ENCODE measurements around the gene CUX1.
"Not testable (repeated sequence)": the region's sequence is repeated elsewhere in the genome, so short reads cannot be mapped to it uniquely, and the experiment has no call there.

CUX1 gene

DNA sequence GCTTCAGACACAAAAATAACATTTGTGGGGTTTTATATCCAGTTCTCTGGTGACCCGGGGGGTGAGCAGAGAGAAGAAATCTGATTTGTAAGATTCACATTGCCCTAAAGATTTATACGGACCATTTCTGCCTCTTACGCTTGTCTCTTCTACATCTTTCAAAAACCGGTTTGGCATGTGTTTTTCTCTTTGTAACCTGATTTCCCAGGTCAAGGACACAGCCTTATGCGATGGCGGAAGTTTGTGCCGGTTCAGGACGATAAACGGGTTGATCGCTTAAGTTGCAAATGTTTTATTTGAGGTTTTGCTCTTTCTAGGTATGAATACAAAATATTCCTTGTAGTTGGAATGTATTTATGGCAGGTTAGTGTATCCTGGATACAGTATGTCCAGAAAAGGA, 407.6 kb downstream of the CUX1 start:
- no peak for DNase-seq (ENCODE audit: insufficient read length, low spot score)
- FAIRE-seq = no peak
- TF ChIP-seq PAX5 (IDR thresholded peaks at IDR 0.05; ENCODE audit: insufficient read depth, low read length, severe bottlenecking) = no peak
- TF ChIP-seq POU2F2 (IDR thresholded peaks at IDR 0.05; ENCODE audit: low read depth, low read length) = no peak
- no peak for TF ChIP-seq SPI1 (IDR thresholded peaks at IDR 0.05; ENCODE audit: low read depth, low read length)
- TF ChIP-seq POLR2A (IDR thresholded peaks at IDR 0.05; ENCODE audit: low read depth, low read length) = no peak
- no peak for TF ChIP-seq POLR2AphosphoS5 (IDR thresholded peaks at IDR 0.05; ENCODE audit: low read depth, low read length)
- TF ChIP-seq TAF1 (IDR thresholded peaks at IDR 0.05; ENCODE audit: low read depth, low read length) = no peak

DNA sequence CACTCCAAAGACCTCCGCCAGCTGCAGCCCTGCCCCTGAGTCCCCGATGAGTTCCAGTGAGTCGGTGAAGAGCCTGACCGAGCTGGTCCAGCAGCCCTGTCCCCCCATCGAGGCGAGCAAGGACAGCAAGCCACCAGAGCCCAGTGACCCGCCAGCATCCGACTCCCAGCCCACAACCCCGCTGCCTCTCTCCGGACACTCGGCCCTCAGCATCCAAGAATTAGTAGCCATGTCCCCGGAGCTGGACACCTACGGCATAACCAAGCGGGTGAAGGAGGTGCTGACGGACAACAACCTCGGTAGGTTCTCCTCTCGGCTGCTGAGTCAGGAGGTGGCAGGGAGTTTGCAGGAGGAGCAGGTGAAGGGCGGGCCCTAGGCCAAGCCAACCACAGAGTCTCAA, 409.9 kb downstream of the CUX1 start:
- no peak for DNase-seq (ENCODE audit: insufficient read length, low spot score)
- no peak for FAIRE-seq

DNA sequence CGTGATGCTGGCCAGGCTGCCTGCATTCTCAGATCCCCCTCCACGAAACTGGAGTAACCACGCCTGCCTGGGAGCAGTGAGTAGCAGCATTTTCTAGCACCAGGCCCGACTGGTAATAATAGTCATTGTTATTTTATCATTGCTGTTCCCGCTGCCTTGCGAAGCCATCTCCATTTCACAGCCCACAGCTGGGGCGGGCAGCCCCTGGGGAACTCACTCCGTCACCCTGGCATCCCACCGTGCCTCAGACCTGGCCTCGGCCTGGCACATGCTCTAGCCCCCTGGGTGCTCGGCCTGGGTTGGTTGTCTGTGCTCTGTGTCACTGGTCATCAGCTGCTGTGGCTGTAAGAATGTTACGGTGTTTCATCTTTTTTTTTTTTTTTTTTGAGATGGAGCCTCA, 411.5 kb downstream of the CUX1 start:
- TF ChIP-seq POU2F2 (IDR thresholded peaks at IDR 0.05; ENCODE audit: low read depth, low read length) (no peak), POLR2A (IDR thresholded peaks at IDR 0.05; ENCODE audit: low read depth, low read length) (no peak), POLR2AphosphoS5 (IDR thresholded peaks at IDR 0.05; ENCODE audit: low read depth, low read length) (no peak), PAX5 (IDR thresholded peaks at IDR 0.05; ENCODE audit: insufficient read depth, low read length, severe bottlenecking) (no peak)
- FAIRE-seq (no peak), DNase-seq (ENCODE audit: insufficient read length, low spot score) (no peak)

More for the DNA sequence above, 409.9 kb downstream of the CUX1 start:
- TF ChIP-seq PAX5 (IDR thresholded peaks at IDR 0.05; ENCODE audit: insufficient read depth, low read length, severe bottlenecking) = no peak
- no peak for TF ChIP-seq POLR2A (IDR thresholded peaks at IDR 0.05; ENCODE audit: low read depth, low read length)
- no peak for TF ChIP-seq POU2F2 (IDR thresholded peaks at IDR 0.05; ENCODE audit: low read depth, low read length)
- no peak for TF ChIP-seq TAF1 (IDR thresholded peaks at IDR 0.05; ENCODE audit: low read depth, low read length)
- TF ChIP-seq POLR2AphosphoS5 (IDR thresholded peaks at IDR 0.05; ENCODE audit: low read depth, low read length) = no peak
- no peak for TF ChIP-seq SPI1 (IDR thresholded peaks at IDR 0.05; ENCODE audit: low read depth, low read length)

DNA sequence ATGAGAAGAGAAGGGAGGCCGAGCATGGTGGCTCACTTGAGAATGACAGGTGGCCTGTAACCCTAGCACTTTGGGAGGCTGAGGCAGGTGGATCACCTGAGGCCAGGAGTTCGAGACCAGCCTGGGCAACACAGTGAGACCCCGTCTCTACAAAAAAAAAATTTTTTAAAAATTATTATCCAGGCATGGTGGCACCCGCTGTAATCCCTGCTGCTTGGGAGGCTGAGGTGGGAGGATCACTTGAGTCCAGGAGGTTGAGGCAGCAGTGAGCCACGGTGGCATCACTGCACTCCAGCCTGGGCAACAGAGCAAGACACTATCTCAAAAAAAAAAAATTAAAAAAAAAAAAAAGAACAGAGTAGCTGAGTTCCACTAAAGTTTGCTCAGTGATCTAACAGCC, 412.7 kb downstream of the CUX1 start:
- DNase-seq (ENCODE audit: insufficient read length, low spot score); FAIRE-seq: not testable (repeated sequence)

DNA sequence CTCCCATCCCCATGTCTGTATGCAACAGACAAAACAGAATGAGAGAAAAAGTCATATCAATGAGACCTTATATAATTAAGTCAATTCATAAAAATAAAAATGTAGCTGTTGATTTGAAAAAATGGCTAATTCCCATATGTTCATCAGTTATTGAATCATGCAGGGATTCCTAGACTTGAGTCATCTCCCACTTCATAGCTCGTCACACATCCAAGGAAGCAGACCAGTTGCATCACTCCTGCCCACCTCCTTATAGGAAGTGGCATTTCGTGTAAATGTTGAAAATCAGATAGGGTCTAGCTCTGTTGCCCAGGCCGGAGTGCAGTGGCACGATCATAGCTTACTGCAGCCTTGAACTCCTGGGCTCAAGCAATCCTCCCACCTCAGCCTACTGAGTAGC, 413.2 kb downstream of the CUX1 start:
- FAIRE-seq (no peak), DNase-seq (ENCODE audit: insufficient read length, low spot score) (no peak)
- TF ChIP-seq TAF1 (IDR thresholded peaks at IDR 0.05; ENCODE audit: low read depth, low read length) (no peak), PAX5 (IDR thresholded peaks at IDR 0.05; ENCODE audit: insufficient read depth, low read length, severe bottlenecking) (no peak), POLR2A (IDR thresholded peaks at IDR 0.05; ENCODE audit: low read depth, low read length) (no peak), POU2F2 (IDR thresholded peaks at IDR 0.05; ENCODE audit: low read depth, low read length) (no peak), SPI1 (IDR thresholded peaks at IDR 0.05; ENCODE audit: low read depth, low read length) (no peak), POLR2AphosphoS5 (IDR thresholded peaks at IDR 0.05; ENCODE audit: low read depth, low read length) (no peak)

DNA sequence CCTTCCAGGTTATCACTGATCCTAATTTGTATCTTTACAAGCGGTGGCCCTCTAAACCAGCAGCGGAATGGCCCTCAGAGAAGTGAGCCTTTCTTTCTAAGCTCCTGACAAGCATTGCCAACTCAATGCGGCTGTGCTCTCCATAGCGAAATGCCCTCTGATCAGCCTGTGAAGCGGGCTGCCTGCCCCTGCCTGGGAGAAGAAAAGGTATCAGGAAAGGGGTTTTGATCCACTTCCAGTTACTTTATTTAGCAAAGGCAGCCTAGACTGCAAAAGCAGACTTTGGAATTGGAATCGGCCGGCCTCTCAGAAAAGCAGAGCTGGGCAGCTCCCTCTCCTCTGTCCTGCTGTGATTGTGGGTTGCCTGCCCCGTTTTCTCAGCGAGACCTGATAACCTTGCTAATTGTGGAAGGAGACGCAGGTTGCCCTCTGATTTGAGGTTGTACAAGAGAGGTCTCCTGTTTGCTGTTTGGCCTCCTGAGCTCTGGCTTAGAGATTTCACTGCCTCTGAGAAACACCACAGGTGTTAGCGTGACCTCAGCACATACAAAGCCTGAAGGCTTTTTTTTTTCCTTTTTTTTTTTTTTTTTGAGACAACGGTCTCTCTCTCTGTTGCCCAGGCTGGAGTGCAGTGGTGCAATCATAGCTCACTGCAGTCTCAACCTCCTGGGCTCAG, 415.3 kb downstream of the CUX1 start:
- no peak for DNase-seq (ENCODE audit: insufficient read length, low spot score)
- no peak for FAIRE-seq
- no peak for TF ChIP-seq POLR2A (IDR thresholded peaks at IDR 0.05; ENCODE audit: low read depth, low read length)
- TF ChIP-seq TAF1 (IDR thresholded peaks at IDR 0.05; ENCODE audit: low read depth, low read length) = no peak
- no peak for TF ChIP-seq POLR2AphosphoS5 (IDR thresholded peaks at IDR 0.05; ENCODE audit: low read depth, low read length)
- TF ChIP-seq SPI1 (IDR thresholded peaks at IDR 0.05; ENCODE audit: low read depth, low read length) = no peak
- TF ChIP-seq PAX5 (IDR thresholded peaks at IDR 0.05; ENCODE audit: insufficient read depth, low read length, severe bottlenecking) = no peak
- no peak for TF ChIP-seq POU2F2 (IDR thresholded peaks at IDR 0.05; ENCODE audit: low read depth, low read length)

DNA sequence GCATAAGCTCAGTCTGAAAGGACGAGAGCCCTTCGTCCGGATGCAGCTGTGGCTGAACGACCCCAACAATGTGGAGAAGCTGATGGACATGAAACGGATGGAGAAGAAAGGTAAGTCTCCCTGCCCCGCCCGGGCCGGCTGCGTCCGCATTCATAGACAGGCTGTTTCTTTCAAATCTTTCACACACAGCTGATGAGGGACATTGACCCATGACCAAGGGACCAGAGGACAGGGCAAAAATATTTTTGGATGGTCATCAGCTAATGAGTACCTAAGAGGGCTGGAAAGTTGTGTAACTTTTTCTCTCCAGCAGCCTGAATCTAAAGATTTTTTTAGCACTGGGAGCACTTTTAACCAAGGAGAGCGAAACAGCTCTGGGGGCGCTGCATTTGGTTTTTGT, 416.7 kb downstream of the CUX1 start:
- TF ChIP-seq POLR2AphosphoS5 (IDR thresholded peaks at IDR 0.05; ENCODE audit: low read depth, low read length) (no peak), POU2F2 (IDR thresholded peaks at IDR 0.05; ENCODE audit: low read depth, low read length) (no peak), POLR2A (IDR thresholded peaks at IDR 0.05; ENCODE audit: low read depth, low read length) (no peak), SPI1 (IDR thresholded peaks at IDR 0.05; ENCODE audit: low read depth, low read length) (no peak), PAX5 (IDR thresholded peaks at IDR 0.05; ENCODE audit: insufficient read depth, low read length, severe bottlenecking) (no peak), TAF1 (IDR thresholded peaks at IDR 0.05; ENCODE audit: low read depth, low read length) (no peak)
- FAIRE-seq = no peak
- no peak for DNase-seq (ENCODE audit: insufficient read length, low spot score)

DNA sequence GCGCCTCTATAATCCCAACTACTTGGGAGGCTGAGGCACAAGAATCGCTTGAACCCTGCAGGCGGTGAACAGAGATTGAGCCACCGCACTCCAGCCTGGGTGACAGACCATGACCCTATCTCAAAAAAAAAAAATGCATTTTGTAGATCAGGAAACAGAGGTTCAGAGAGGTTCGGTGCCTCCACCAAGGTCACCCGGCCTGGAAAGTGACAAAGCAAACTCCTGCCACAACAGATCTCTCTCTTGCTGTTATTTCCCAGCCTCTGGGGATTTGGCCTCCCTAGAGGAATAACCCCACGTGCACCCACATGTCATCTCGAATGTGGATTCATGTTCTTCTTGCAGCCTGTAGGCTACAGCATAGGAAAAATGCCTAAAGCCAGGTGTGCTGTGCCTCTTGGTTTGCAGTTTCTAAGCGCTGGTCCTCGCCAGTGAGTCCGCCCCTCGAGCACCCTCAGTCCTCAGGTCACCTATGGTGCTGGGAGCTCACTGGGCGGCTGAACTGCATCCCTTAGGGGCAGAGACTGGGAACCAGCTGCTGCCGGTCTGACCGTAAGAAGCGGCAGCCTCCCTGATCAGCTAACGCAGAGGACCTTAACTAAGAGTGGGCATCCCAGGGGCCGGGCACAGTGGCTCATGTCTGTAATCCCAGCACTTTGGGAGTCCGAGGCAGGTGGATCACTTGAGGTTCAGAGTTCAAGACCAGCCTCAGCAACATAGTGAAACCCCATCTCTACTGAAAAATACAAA, 417.6 kb downstream of the CUX1 start:
- TF ChIP-seq TAF1 (IDR thresholded peaks at IDR 0.05; ENCODE audit: low read depth, low read length) (no peak), PAX5 (IDR thresholded peaks at IDR 0.05; ENCODE audit: insufficient read depth, low read length, severe bottlenecking) (no peak), POU2F2 (IDR thresholded peaks at IDR 0.05; ENCODE audit: low read depth, low read length) (no peak), POLR2A (IDR thresholded peaks at IDR 0.05; ENCODE audit: low read depth, low read length) (no peak), POLR2AphosphoS5 (IDR thresholded peaks at IDR 0.05; ENCODE audit: low read depth, low read length) (no peak), SPI1 (IDR thresholded peaks at IDR 0.05; ENCODE audit: low read depth, low read length) (no peak)
- DNase-seq (ENCODE audit: insufficient read length, low spot score) = no peak
- FAIRE-seq = no peak

DNA sequence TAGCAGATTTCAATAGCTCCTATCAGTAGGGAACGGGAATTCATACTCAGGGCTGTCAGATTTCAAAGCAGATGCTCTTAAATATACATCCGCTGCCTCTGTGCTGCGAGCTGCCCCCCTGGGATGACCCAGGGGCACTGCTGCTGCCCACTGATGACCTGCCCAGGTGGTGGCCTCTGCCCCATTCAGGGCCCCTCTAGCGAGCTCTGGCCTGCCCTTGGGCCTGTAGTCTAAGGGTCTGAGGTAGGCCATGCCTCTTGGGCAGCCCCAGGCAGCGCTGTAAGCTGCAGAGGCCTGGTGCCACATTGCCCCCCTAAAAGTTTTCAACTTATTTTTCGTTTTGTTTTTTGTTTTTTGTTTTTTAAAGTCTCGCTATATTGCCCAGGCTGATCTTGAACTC, 418.7 kb downstream of the CUX1 start:
- FAIRE-seq (no peak), DNase-seq (ENCODE audit: insufficient read length, low spot score) (no peak)
- TF ChIP-seq POLR2A (IDR thresholded peaks at IDR 0.05; ENCODE audit: low read depth, low read length) = no peak
- TF ChIP-seq TAF1 (IDR thresholded peaks at IDR 0.05; ENCODE audit: low read depth, low read length) = no peak
- no peak for TF ChIP-seq PAX5 (IDR thresholded peaks at IDR 0.05; ENCODE audit: insufficient read depth, low read length, severe bottlenecking)
- no peak for TF ChIP-seq POLR2AphosphoS5 (IDR thresholded peaks at IDR 0.05; ENCODE audit: low read depth, low read length)

Data from GM12891 (cell line).